Muscle of leg (tissue), 11 donors: ENCODE data around the gene FRMPD2. TPM values are rescaled to one million over a fixed set of nuclear protein-coding genes. Genes with fewer than 3 reads are reported as not detected.
"Not testable (repeated sequence)": the region's sequence is repeated elsewhere in the genome, so short reads cannot be mapped to it uniquely, and the experiment has no call there.

ENCODE experiments used
- DNase-seq: peaks from one replicate; pipeline ENCODE4 v3.0.0; 2013
- H3K27ac ChIP-seq: one replicate; pipeline ENCODE4 v1.5.1; 2013; ENCODE audit warnings: mild to moderate bottlenecking, low read length, control low read depth
- H3K27me3 ChIP-seq: one replicate; pipeline ENCODE4 v1.6.1; 2013; ENCODE audit warnings: low read length; ENCODE audit not compliant: control insufficient read depth, insufficient read depth
- H3K36me3 ChIP-seq: one replicate; pipeline ENCODE4 v1.6.1; 2013; ENCODE audit warnings: low read length; ENCODE audit not compliant: control insufficient read depth, insufficient read depth
- H3K4me1 ChIP-seq: one replicate; pipeline ENCODE4 v1.6.1; 2013; ENCODE audit warnings: low read length; ENCODE audit not compliant: control insufficient read depth, insufficient read depth
- H3K4me3 ChIP-seq: one replicate; pipeline ENCODE4 v1.5.1; 2013; ENCODE audit warnings: low read length, control low read depth
- H3K9me3 ChIP-seq: replicated peaks from 2 replicates; pipeline ENCODE4 v1.6.1; 2013; ENCODE audit warnings: low read depth, low read length; ENCODE audit not compliant: control insufficient read depth
- WGBS: methylation state at CpG from one replicate; pipeline ENCODE4 v1.1.5; 2013; ENCODE audit warnings: missing lambda C conversion rate; ENCODE audit not compliant: insufficient coverage; 5-methylcytosine and 5-hydroxymethylcytosine counted together
- polyA plus RNA-seq, 8 donors: library from polyadenylated mRNA; unstranded; fragments of 120-200 nt; gene quantifications; one replicate each; pipeline versions ENCODE4 v1.2.1 to v1.2.3, GENCODE V29; 2013; ENCODE audit warnings: inconsistent platforms in 1 of 8, low replicate concordance in 1 of 8; ENCODE audit not compliant: insufficient read length in 8 of 8, insufficient read depth in 1 of 8
- total RNA-seq: library from RNA; stranded (reverse); fragments of 120-200 nt; gene quantifications from one replicate; pipeline ENCODE4 v1.2.4, GENCODE V29; 2013

Gene FRMPD2
- total and polyA plus RNA-seq, 9 donors, result 0.11 to 0.88 (median 0.17) TPM; not detected in 1

GRCh38 chr10:48290286-48290685, 15.8 kb upstream of the FRMPD2 start:
- no peak for DNase-seq
- no peak overlapping the region for H3K27ac ChIP-seq
- H3K36me3 ChIP-seq, result no peaks in the 10 kb centered on the region
- peaks cover 3% of the 10 kb centered on the region for H3K27me3 ChIP-seq
- H3K9me3 ChIP-seq, result no peaks in the 10 kb centered on the region
- H3K4me1 ChIP-seq, result peaks cover 10% of the 10 kb centered on the region
- 89% methylated on average over 9 of the region's 9 CpGs for WGBS
- H3K4me3 ChIP-seq, result no peak overlapping the region

GRCh38 chr10:48289501-48290238, 15.2 kb upstream of the FRMPD2 start:
- peak; percentile 49 for DNase-seq
- Histone ChIP-seq H3K27ac (no peak overlapping the region), H3K4me1 (peaks cover 10% of the 10 kb centered on the region), H3K4me3 (no peak overlapping the region), H3K27me3 (peaks cover 4% of the 10 kb centered on the region), H3K36me3 (no peaks in the 10 kb centered on the region), H3K9me3 (no peaks in the 10 kb centered on the region)
- WGBS, result 28% methylated on average over 5 of the region's 9 CpGs

DNA sequence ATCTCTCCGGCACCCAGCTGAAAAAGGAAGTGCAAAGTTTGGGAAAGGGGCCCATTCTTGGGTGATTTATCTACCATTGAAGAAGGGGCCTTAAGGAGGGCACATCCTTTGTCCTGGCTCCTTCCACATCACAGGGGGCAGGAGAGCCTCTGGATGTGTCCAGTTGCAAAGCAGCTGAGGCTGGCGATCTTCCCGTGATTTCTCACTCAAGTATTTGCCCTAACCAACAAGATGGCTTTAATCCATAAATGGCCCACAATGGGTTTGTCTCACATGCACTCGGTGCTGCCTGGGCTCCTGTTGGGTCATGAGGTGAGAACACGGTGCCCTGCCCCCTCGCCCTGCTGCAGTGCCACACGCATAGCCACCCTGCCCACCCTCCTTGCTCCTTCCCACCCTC, 14.2 kb upstream of the FRMPD2 start:
- 89% methylated on average over 7 of the region's 7 CpGs for WGBS

GRCh38 chr10:48287417-48288391, 13.2 kb upstream of the FRMPD2 start:
- H3K9me3 ChIP-seq, result peaks cover 6% of the 10 kb centered on the region
- peaks cover 5% of the 10 kb centered on the region for H3K27me3 ChIP-seq
- 75% methylated on average over 9 of the region's 13 CpGs for WGBS
- no peaks in the 10 kb centered on the region for H3K36me3 ChIP-seq
- peaks cover 10% of the 10 kb centered on the region for H3K4me1 ChIP-seq
- H3K27ac ChIP-seq, result no peak overlapping the region
- DNase-seq, result peak; percentile 40
- no peak overlapping the region for H3K4me3 ChIP-seq

More for the DNA sequence above, 14.2 kb upstream of the FRMPD2 start:
- Histone ChIP-seq H3K9me3 (peaks cover 6% of the 10 kb centered on the region), H3K27me3 (peaks cover 5% of the 10 kb centered on the region), H3K4me3 (no peak overlapping the region), H3K4me1 (peaks cover 10% of the 10 kb centered on the region), H3K36me3 (no peaks in the 10 kb centered on the region), H3K27ac (no peak overlapping the region)
- DNase-seq, result no peak

DNA sequence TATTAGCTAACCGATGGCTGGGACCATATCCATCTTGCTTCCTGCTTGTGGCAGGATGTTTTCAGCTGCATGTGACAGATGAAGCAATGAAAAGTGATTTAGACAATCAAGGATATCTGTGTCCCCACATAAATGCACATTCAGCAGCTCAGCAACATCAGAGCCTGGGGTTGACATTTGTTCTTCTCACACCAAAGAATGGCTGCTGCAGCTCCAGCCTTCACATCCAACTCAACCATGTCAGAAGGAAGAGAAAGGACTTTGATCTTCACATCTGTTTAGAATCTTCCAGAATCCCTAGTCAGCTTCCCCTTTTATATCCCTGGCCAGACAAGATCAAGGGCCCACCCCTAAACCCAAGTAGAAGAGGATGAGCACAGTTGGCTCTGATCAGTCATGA, 11.9 kb upstream of the FRMPD2 start:
- H3K4me1 ChIP-seq, result peaks cover 10% of the 10 kb centered on the region

GRCh38 chr10:48285710-48286109, 11.2 kb upstream of the FRMPD2 start:
- peaks cover 6% of the 10 kb centered on the region for H3K9me3 ChIP-seq
- H3K4me1 ChIP-seq, result peaks cover 10% of the 10 kb centered on the region
- no peaks in the 10 kb centered on the region for H3K36me3 ChIP-seq
- peaks cover 5% of the 10 kb centered on the region for H3K27me3 ChIP-seq
- WGBS, result 56% methylated on average over 5 of the region's 5 CpGs
- no peak overlapping the region for H3K4me3 ChIP-seq
- DNase-seq, result no peak
- no peak overlapping the region for H3K27ac ChIP-seq

More for the DNA sequence above, 11.9 kb upstream of the FRMPD2 start:
- Histone ChIP-seq H3K9me3 (peaks cover 6% of the 10 kb centered on the region), H3K27ac (no peak overlapping the region), H3K27me3 (peaks cover 5% of the 10 kb centered on the region), H3K36me3 (no peaks in the 10 kb centered on the region), H3K4me3 (no peak overlapping the region)
- no peak for DNase-seq
- no CpG with 5 or more reads among the region's 1 CpG for WGBS

DNA sequence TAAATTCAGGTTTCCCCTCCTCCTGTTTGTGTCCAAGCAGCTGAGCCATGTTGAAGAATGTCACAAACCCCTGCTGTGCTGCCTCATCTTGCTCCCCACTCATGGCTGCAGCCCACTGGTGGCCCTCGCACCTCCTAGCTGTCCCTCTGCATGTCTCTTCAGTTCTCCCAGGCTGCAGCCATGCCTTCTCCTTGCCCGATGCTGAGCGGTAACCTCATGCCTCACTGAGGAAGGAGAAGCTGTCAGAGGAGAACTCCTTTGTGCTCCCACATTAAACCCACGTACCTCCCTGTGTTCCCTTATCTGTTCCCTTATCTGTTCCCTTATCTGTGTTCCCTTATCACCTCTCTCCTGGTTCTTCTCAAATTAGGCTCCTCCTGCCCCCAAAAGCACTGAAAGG, 10.3 kb upstream of the FRMPD2 start:
- Histone ChIP-seq H3K9me3 (peaks cover 6% of the 10 kb centered on the region), H3K27ac (no peak overlapping the region), H3K36me3 (no peaks in the 10 kb centered on the region), H3K4me1 (peaks cover 10% of the 10 kb centered on the region), H3K27me3 (peaks cover 5% of the 10 kb centered on the region), H3K4me3 (no peak overlapping the region)
- DNase-seq, result no peak
- WGBS, result 63% methylated on average over 4 of the region's 4 CpGs

GRCh38 chr10:48284002-48284546, 9.6 kb upstream of the FRMPD2 start:
- no peak for DNase-seq
- 90% methylated on average over 2 of the region's 2 CpGs for WGBS

GRCh38 chr10:48282829-48283228, 8.3 kb upstream of the FRMPD2 start:
- no peaks in the 10 kb centered on the region for H3K36me3 ChIP-seq
- peaks cover 5% of the 10 kb centered on the region for H3K27me3 ChIP-seq
- no peak overlapping the region for H3K4me3 ChIP-seq
- H3K9me3 ChIP-seq, result peaks cover 6% of the 10 kb centered on the region
- H3K27ac ChIP-seq, result no peak overlapping the region
- DNase-seq, result no peak
- H3K4me1 ChIP-seq, result peaks cover 8% of the 10 kb centered on the region

More at GRCh38 chr10:48284002-48284546, 9.6 kb upstream of the FRMPD2 start:
- peaks cover 6% of the 10 kb centered on the region for H3K9me3 ChIP-seq
- peaks cover 5% of the 10 kb centered on the region for H3K27me3 ChIP-seq
- no peaks in the 10 kb centered on the region for H3K36me3 ChIP-seq
- no peak overlapping the region for H3K4me3 ChIP-seq
- H3K4me1 ChIP-seq, result peaks cover 10% of the 10 kb centered on the region
- no peak overlapping the region for H3K27ac ChIP-seq

DNA sequence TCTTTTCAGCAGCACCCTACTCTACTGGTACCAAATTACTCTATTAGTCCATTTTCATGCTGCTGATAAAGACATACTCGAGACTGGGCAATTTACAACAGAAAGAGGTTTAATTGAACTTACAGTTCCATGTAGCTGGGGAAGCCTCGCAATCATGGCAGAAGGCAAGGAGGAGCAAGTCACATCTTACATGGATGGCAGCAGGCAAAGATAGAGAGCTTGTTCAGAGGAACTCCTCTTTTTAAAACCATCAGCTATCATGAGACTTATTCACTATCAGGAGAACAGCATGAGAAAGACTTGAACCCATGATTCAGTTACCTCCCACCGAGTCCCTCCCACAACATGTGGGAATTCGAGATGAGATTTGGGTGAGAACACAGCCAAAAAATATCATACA, 7.2 kb upstream of the FRMPD2 start:
- not testable (repeated sequence) for H3K27ac ChIP-seq, H3K27me3 ChIP-seq, H3K4me1 ChIP-seq, H3K9me3 ChIP-seq, DNase-seq, H3K4me3 ChIP-seq, H3K36me3 ChIP-seq
- no CpG with 5 or more reads among the region's 4 CpGs for WGBS
